Measurements from ENCODE around the gene TSGA10. TPM values are rescaled to one million over a fixed set of nuclear protein-coding genes. Genes with fewer than 3 reads are reported as not detected.
"Not testable (repeated sequence)": the region's sequence is repeated elsewhere in the genome, so short reads cannot be mapped to it uniquely, and the experiment has no call there.

Gene TSGA10
- total and polyA plus RNA-seq, 11 donors, result 0.75 to 63.7 (median 2.8) TPM

GRCh38 chr2:99066075-99066958 is 88.4 kb downstream of the TSGA10 start:
- H3K27me3 ChIP-seq, result no peaks in the 10 kb centered on the region
- 51 to 58% (median 54%) methylated on average over 3 of the region's 3 CpGs for WGBS, 4 donors
- H3K27ac ChIP-seq, result peak overlapping the region in 1 of 12 donors; percentile 76
- H3K9me3 ChIP-seq, result no peaks in the 10 kb centered on the region
- H3K4me1 ChIP-seq, result peaks cover 0 to 15% (median 0%) of the 10 kb centered on the region in 12 donors
- no peaks in the 10 kb centered on the region for H3K36me3 ChIP-seq
- no peak overlapping the region for H3K4me3 ChIP-seq
- DNase-seq (no peak), ATAC-seq (peak in 3 of 4 donors; percentile 50 to 75 (median 66))
- intact Hi-C loops (cut with DNase I), result loop anchor here in 8 of 10 donors (2.0 to 10.0 kb wide), 6 partner anchors 229 to 422 kb away; no protein-coding TSS in a partner anchor
- TF ChIP-seq POLR2A (IDR thresholded peaks at IDR 0.05) (no peak), CTCF (IDR thresholded peaks at IDR 0.05) (peak in 11 of 12 donors; percentile 20 to 53 (median 36))

- intact Hi-C loops (cut with DNase I); DNase-seq; H3K4me1 ChIP-seq; H3K36me3 ChIP-seq; ATAC-seq; H3K27me3 ChIP-seq; H3K4me3 ChIP-seq; H3K27ac ChIP-seq: not testable (repeated sequence)
- WGBS, 4 donors, result 93 to 97% (median 95%) methylated on average over 6 of the region's 6 CpGs
- H3K9me3 ChIP-seq, result peaks cover 0 to 32% (median 0%) of the 10 kb centered on the region in 12 donors
These were observed 105.6 kb downstream of the TSGA10 start for GRCh38 chr2:99049187-99049586.

- H3K4me1 ChIP-seq; H3K36me3 ChIP-seq; DNase-seq; H3K4me3 ChIP-seq; H3K27ac ChIP-seq; H3K27me3 ChIP-seq; intact Hi-C loops (cut with DNase I); ATAC-seq: not testable (repeated sequence)
- 66 to 78% (median 72%) methylated on average over 2 of the region's 2 CpGs for WGBS, 4 donors
- peaks cover 0 to 22% (median 0%) of the 10 kb centered on the region in 12 donors for H3K9me3 ChIP-seq
These were observed 113.9 kb downstream of the TSGA10 start for GRCh38 chr2:99040736-99041300.

GRCh38 chr2:99035920-99036319 is 118.8 kb downstream of the TSGA10 start:
- TF ChIP-seq CTCF (IDR thresholded peaks at IDR 0.05), result no peak
- Histone ChIP-seq H3K4me3 (no peak overlapping the region), H3K4me1 (no peaks in the 10 kb centered on the region), H3K9me3 (peaks cover 0 to 8% (median 0%) of the 10 kb centered on the region in 12 donors), H3K27me3 (peaks cover 0 to 5% (median 0%) of the 10 kb centered on the region in 9 donors), H3K27ac (no peak overlapping the region), H3K36me3 (no peaks in the 10 kb centered on the region)
- 70 to 83% (median 76%) methylated on average over 1 of the region's 1 CpG for WGBS, 4 donors
- DNase-seq, result no peak
- intact Hi-C loops (cut with DNase I), result no loop called here
- ATAC-seq, result no peak

GRCh38 chr2:99032786-99033185 is 122.0 kb downstream of the TSGA10 start:
- ATAC-seq (no peak), DNase-seq (no peak)
- Histone ChIP-seq H3K27ac (no peak overlapping the region), H3K4me3 (no peak overlapping the region), H3K4me1 (no peaks in the 10 kb centered on the region), H3K9me3 (no peaks in the 10 kb centered on the region), H3K36me3 (no peaks in the 10 kb centered on the region), H3K27me3 (peaks cover 0 to 5% (median 0%) of the 10 kb centered on the region in 9 donors)
- intact Hi-C loops (cut with DNase I), result no loop called here
- 85 to 88% (median 87%) methylated on average over 6 of the region's 6 CpGs for WGBS, 4 donors
- TF ChIP-seq POLR2A (IDR thresholded peaks at IDR 0.05) (no peak), CTCF (IDR thresholded peaks at IDR 0.05) (no peak)
